ENCODE data around the gene OR51I2. TPM values are rescaled to one million over a fixed set of nuclear protein-coding genes. Genes with fewer than 3 reads are reported as not detected.

Gene OR51I2
- not detected in 2 replicates for total RNA-seq (2014; rRNA removed; shearing (Covaris generic))

- no peak for DNase-seq (ENCODE audit: low read depth)
Measured at GRCh38 chr11:5449023-5449422, at the start of gene OR51I2. Gene OR51I2 (plus strand): TSS chr11:5449323. CDS start chr11:5453489, 4,166 bp downstream.

GRCh38 chr11:5405173-5405572 lies 44.0 kb upstream of the OR51I2 start:
- DNase-seq (ENCODE audit: low read depth), result no peak

GRCh38 chr11:5420993-5421392 lies 28.1 kb upstream of the OR51I2 start:
- no peak for DNase-seq (ENCODE audit: low read depth)

- no peak for DNase-seq (ENCODE audit: low read depth)
Measured at GRCh38 chr11:5421811-5422210, 27.3 kb upstream of the OR51I2 start, which contains the start of gene OR51Q1. Gene OR51Q1 (plus strand): TSS chr11:5422111. CDS start chr11:5422201, 90 bp downstream.

GRCh38 chr11:5423131-5423530 lies 26.0 kb upstream of the OR51I2 start:
- DNase-seq (ENCODE audit: low read depth), result no peak

GRCh38 chr11:5441414-5441813 lies 7.7 kb upstream of the OR51I2 start, which contains the start of gene OR51I1:
Gene OR51I1 (minus strand): TSS chr11:5441514. CDS start chr11:5441514, 0 bp downstream.
- no peak for DNase-seq (ENCODE audit: low read depth)

GRCh38 chr11:5443835-5444393 lies 5.2 kb upstream of the OR51I2 start:
- no peak for DNase-seq (ENCODE audit: low read depth)

- no peak for DNase-seq (ENCODE audit: low read depth)
Measured at GRCh38 chr11:5449432-5449831, 309 bp downstream of the OR51I2 start.

GRCh38 chr11:5460983-5461621 lies 12.0 kb downstream of the OR51I2 start:
- DNase-seq (ENCODE audit: low read depth), result no peak

GRCh38 chr11:5467527-5467926 lies 18.4 kb downstream of the OR51I2 start:
- DNase-seq (ENCODE audit: low read depth), result no peak

- no peak for DNase-seq (ENCODE audit: low read depth)
Measured at GRCh38 chr11:5473921-5474320, 24.8 kb downstream of the OR51I2 start.

GRCh38 chr11:5476186-5476819 lies 27.2 kb downstream of the OR51I2 start:
- peak; percentile 45 for DNase-seq (ENCODE audit: low read depth)

GRCh38 chr11:5486003-5486402 lies 36.9 kb downstream of the OR51I2 start:
- DNase-seq (ENCODE audit: low read depth), result no peak

- DNase-seq (ENCODE audit: low read depth), result no peak
Measured at GRCh38 chr11:5486421-5486820, 37.3 kb downstream of the OR51I2 start.

GRCh38 chr11:5488385-5488784 lies 39.3 kb downstream of the OR51I2 start, which contains the start of gene OR52D1:
Gene OR52D1 (plus strand): TSS chr11:5488685. CDS start chr11:5488707, 22 bp downstream.
- DNase-seq (ENCODE audit: low read depth), result no peak

GRCh38 chr11:5488798-5489399 lies 39.8 kb downstream of the OR51I2 start:
- no peak for DNase-seq (ENCODE audit: low read depth)

GRCh38 chr11:5489576-5490357 lies 40.6 kb downstream of the OR51I2 start:
- no peak for DNase-seq (ENCODE audit: low read depth)

- no peak for DNase-seq (ENCODE audit: low read depth)
Measured at GRCh38 chr11:5499671-5500070, 50.5 kb downstream of the OR51I2 start.

GRCh38 chr11:5500393-5500801 lies 51.3 kb downstream of the OR51I2 start:
- DNase-seq (ENCODE audit: low read depth), result no peak

GRCh38 chr11:5504403-5504921 lies 55.3 kb downstream of the OR51I2 start:
- no peak for DNase-seq (ENCODE audit: low read depth)

- DNase-seq (ENCODE audit: low read depth), result peak; percentile 15
Measured at GRCh38 chr11:5505363-5506048, 56.4 kb downstream of the OR51I2 start.
